T-helper 1 cell treated with Interleukin-12 subunit alpha and Interleukin-12 subunit beta and Interleukin-4 antibody, amounts not matched to agents 30 ng/mL and 1 ng/mL, for 36 hours (primary cell): Measurements from ENCODE around the gene SLC22A2. TPM values are rescaled to one million over a fixed set of nuclear protein-coding genes. Genes with fewer than 3 reads are reported as not detected.
"Not testable (repeated sequence)": the region's sequence is repeated elsewhere in the genome, so short reads cannot be mapped to it uniquely, and the experiment has no call there.

Experiments
- intact Hi-C: fragments of 100-400 bp; cut with micrococcal nuclease; formaldehyde crosslinking; loops from one replicate; pipeline ENCODE4 v1.15.1; 2024
- total RNA-seq: library from RNA; stranded (reverse); gene quantifications from 2 replicates; pipeline ENCODE4 v1.2.3, GENCODE V29; 2022

SLC22A2 gene
- total RNA-seq, 1 donor from 2014 or later, result not detected

DNA sequence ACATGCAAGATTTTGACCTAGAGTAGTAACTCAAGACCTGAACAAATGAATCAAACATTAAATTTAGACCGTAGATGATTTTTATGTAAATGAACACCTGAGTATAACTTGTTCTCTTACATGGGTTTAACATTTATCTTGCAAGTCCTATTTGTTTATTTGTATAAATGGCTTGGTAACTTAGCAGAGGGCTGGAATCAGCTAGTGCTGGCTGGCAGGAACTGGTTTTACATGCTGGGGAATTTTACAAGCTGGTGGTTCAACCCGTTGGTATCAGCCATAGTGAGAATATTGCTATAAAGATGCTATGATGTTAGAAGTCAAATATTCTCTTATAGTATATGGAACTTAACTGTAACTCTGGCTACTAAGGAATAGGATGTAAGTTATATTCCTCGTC is 8.9 kb downstream of the SLC22A2 start:
- intact Hi-C loops, result no loop called here

GRCh38 chr6:160248538-160248937 is 10.1 kb downstream of the SLC22A2 start:
- intact Hi-C loops, result no loop called here

DNA sequence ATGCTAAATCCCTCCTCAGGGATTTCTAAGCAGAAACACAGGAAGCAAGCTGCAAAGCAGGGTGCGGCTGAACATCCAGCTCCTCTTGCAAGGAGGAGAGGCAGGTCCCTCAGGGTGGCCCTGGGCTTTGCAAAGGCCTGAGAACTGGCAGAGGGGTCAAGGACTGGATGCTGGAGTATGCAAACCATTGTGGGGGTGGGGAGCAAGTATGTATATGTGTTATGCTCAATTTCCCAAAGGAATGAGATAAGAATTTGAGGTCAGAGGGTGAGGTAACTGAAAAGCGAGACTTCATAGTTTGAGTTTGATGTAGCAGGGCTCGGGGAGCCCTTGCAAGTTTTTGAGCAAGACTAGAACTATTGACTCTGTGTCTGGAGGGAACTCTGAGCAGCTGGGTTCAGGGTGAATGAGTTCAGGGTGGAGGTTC is 11.2 kb downstream of the SLC22A2 start:
- intact Hi-C loops, result no loop called here

DNA sequence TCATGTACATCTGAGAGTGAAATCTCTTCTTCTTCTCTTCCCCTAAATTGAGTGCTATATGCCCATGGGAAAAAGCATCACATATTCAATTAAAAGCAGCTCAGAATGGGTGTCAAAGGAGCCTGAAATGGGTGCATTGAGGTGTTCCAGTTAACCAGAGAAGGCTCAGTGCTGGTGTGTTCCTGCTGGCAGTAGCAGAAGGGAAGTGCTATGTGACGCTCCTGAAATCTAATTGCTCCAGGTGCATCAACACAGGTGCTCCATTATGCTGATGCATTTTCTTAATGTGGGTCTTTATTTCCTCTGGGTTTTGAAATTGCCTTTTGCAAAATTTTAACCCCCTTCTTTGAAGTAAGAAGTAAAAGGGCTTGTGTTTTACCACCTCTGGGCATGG is 17.9 kb downstream of the SLC22A2 start:
- intact Hi-C loops, result no loop called here

DNA sequence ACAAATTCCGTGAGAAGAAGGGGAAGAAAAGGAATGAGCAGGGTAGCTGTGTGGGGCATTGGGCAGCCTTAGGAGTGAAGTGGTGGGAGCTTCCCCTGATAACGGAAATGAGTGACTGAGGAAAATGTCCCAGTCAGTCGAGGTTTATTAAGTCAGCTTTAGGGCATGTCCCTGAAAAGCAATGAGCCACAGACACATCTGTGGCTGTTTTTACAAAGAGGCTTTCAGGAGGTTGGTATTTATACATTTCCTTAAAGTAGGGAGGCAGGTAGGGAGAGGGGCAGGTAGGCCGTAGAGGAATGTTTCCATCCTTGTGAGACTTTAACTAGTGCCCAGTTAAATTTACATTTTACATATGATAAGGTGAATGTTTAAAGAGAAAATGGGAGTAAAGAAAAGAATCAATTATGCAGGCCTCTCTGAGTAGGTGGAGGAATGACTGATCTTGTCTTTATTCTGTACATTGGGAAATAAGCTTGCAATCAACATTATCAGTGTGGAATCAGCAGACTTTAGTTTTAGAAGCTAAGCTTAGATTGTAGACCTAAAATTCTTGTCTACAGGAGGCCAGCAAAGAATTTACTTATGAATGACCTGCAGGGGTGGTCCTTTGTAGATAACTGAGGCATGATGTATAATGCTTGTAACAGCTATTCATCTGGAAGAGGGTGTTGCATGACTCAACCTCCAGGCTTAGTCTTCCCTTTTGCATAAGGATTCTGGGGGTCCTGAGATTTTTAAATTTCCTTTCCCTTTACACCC is 18.5 kb downstream of the SLC22A2 start:
- intact Hi-C loops, result no loop called here

DNA sequence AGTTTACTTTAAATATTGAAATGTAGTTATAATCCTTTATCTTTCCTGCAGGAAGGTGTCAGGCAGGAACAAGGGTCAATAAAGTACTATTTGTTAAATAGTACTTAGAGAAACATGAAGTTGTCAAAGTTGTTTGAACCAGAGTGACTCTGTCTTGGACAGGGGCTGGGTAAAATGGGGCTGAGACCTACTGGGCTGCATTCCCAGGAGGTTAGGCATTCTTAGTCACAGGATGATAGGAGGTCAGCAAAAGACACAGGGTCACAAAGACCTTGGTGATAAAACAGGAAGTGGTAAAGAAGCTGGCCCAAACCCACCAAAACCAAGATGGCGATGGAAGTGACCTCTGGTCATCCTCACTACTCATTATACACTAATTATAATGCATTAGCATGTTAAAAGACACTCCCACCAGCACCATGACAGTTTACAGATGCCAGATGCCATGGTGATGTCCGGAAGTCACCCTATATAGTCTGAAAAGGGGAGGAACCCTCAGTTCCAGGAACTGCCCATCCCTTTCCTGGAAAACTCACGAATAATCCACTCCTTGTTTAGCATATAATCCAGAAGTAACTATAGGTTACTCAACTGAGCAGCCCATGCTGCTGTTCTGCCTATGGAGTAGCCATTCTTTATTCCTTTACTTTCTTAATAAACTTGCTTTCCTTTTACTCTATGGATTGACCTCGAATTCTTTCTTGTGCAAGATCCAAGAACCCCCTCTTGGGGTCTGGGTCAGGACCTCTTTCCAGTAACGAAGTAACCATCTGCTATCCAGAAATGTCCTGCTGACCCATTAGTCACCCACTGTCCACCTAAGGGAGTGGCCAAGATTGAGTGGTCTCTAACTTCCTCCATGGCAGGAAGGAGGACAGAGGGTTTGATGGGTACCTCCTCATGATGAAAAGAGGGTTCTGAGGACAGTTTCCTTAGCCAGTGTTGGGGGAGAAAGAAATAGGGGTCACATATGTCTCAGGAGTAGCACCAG is 19.6 kb downstream of the SLC22A2 start:
- intact Hi-C loops, result no loop called here

DNA sequence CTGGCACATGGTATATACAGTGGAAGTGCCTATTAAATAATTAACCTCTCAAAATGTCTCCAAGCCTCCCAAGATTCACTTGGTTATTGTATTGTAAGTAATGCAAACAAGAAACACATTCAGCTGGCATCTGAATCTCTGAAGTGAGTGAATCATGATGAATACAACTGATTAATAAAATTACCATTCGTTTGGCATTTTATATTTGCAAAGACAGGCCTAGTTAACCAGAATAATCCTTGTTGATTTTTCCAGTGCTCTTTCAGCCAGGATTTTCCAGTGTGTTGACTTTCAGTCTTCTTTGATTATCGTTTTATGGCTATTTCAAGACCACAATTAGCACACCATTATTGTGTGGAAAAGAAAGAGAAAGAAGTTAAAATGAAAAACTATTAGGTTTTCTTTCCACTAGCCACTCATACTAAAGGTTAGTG is 20.3 kb downstream of the SLC22A2 start:
- intact Hi-C loops, result no loop called here

- intact Hi-C loops, result not testable (repeated sequence)
Measured at GRCh38 chr6:160237597-160238275, 20.9 kb downstream of the SLC22A2 start.

DNA sequence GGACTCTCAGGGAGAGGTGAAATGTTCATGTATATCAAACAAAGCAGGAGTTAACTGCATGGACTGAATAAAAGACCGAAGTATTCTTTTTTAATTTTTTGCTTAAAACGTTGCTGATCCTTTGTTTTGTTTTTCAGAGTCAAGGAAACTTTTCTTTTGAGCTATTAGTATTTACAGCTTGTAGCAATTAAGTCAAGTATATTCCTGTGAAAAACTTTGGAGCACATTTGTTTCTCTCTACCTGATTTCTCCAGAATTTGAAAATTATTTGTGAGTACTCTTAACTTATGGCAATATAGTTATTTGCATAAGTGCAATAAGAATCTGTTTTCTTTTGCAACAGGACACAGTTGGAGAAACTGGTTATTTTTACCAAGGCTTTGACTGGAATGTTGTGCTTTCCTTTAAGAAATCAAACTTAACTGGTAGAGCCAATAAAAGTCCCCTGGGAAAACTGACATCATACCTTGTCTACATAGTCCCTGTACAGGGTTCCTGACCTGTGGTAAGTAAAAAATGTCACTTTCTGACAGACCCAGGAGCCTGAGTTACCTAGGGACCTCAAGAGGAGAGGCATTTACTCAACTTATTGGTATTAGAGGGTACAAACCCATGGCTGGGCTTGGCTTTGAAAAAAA is 22.3 kb downstream of the SLC22A2 start:
- intact Hi-C loops, result not testable (repeated sequence)

GRCh38 chr6:160233950-160234640 is 24.5 kb downstream of the SLC22A2 start:
- intact Hi-C loops, result not testable (repeated sequence)

DNA sequence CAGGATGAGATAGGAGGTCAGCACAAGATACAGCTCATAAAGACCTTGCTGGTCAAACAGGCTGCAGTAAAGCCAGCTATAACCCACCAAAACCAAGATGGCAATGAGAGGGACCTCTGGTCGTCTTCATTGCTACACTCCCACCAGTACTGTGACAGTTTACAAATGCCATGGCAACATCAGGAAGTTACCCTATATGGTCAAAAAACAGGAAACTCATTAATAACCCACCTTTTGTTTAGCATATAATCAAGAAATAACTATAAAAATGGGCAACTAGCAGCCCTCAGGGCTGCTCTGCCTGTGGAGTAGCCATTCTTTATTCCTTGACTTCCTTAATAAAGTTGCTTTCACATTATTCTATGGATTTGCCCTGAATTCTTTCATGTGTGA is 30.9 kb downstream of the SLC22A2 start:
- intact Hi-C loops, result no loop called here

- intact Hi-C loops, result no loop called here
Measured at GRCh38 chr6:160227038-160227768, 31.4 kb downstream of the SLC22A2 start.

DNA sequence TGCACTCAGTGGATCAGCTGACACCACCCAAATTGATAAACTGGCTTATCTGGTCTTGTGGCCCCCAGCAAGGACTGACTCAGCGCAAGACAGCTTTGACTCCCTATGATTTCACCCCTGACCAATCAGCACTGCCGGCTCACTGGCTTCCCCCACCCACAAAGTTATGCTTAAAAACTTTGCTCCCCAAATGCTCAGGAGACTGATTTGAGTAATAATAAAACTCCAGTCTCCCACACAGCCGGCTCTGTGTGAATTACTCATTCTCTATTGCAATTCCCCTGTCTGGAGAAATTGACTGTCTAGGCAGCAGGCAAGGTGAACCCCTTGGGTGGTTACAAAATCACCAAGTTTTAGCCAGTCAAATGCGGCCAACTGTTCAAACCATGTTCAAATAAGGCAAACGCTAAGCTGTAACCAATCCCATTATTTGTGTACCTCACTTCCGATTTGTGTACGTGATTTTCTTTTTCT is 32.5 kb downstream of the SLC22A2 start:
- intact Hi-C loops, result no loop called here

- intact Hi-C loops, result no loop called here
Measured at GRCh38 chr6:160224639-160225237, 33.9 kb downstream of the SLC22A2 start.

DNA sequence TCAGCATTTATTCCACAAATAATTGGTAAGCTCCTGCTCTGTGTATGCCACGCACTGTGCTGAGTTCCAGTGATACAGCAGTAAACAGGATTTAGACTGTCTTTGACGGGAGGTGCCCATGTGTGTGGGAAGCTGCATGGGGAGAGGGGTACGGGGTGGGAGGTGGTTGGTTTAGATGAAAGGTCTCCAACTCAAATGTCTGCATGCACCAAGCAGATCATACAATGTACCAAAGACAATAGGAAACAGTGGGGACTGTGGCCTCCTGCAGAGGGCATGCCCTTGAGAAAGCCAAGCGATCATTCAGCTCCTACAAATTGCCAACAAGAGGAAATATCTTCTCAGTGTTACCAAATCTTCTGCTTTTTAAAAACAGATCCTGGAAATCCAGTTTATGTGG is 36.1 kb downstream of the SLC22A2 start:
- intact Hi-C loops, result no loop called here

GRCh38 chr6:160221918-160222317 is 36.7 kb downstream of the SLC22A2 start:
- intact Hi-C loops, result no loop called here

DNA sequence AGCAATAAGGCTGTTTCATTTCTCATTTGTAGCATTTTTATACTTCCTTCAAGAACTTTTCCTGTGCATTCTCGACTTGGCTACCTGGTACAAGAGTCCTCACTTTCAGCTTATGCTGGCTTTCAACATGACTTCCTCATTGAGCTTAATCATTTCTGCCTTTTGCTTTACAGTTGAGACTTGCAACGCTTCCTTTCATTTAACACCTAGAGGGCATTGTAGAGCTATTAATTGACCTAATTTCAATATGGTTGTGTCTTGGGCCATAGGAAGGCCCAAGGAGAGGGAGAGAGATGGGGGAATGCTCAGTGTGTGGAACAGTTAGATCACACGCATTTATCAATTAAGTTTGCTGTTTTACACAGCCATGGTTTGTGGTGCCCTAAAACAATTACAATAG is 37.2 kb downstream of the SLC22A2 start:
- intact Hi-C loops, result no loop called here

DNA sequence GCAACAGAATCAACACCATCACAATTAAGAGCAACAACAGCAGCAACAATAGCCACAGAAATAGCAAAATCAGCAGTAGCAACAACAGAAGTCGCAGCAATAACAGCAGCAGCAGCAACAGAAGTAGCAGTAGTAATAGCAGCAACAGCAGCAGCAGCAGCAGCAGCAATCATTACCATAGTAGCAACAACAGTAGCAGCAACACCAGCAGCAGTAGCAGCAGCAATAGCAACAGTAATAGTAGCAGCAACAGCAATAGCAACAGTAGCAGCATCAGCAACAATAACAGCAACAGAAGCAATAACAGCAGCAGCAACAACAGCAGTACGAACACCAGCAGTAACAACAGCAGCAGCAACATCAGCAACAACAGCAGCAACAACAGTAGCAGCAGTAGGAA is 39.8 kb downstream of the SLC22A2 start:
- intact Hi-C loops, result no loop called here

- intact Hi-C loops, result no loop called here
Measured at GRCh38 chr6:160217863-160218262, 40.8 kb downstream of the SLC22A2 start.
